Sigmoid colon (tissue), 4 donors: ENCODE measurements around the gene METTL21C.

Source experiments
- POLR2A ChIP-seq, 2 donors: fragments of 450-650 bp; IDR thresholded peaks; one replicate each; pipeline ENCODE4 v1.6.1; 2016; ENCODE audit warnings: antibody characterized with exemption in 2 of 2, mild to moderate bottlenecking in 2 of 2, moderate library complexity in 2 of 2
- POLR2AphosphoS5 ChIP-seq, 4 donors: sonication (generic); formaldehyde crosslinking; IDR thresholded peaks; one replicate each; pipeline ENCODE4 v1.6.1; 2017; ENCODE audit warnings: antibody characterized with exemption in 4 of 4
- TF ChIP-seq, protein P1 (sequence below), 4 experiments: fragments of 450-650 bp in 3 of 4; fragments of 200-600 bp in 1 of 4; IDR thresholded peaks; one replicate each; pipeline ENCODE4 v1.5.1; 2016 to 2019; ENCODE audit warnings: antibody characterized with exemption in 4 of 4, mild to moderate bottlenecking in 3 of 4, moderate library complexity in 2 of 4

DNA sequence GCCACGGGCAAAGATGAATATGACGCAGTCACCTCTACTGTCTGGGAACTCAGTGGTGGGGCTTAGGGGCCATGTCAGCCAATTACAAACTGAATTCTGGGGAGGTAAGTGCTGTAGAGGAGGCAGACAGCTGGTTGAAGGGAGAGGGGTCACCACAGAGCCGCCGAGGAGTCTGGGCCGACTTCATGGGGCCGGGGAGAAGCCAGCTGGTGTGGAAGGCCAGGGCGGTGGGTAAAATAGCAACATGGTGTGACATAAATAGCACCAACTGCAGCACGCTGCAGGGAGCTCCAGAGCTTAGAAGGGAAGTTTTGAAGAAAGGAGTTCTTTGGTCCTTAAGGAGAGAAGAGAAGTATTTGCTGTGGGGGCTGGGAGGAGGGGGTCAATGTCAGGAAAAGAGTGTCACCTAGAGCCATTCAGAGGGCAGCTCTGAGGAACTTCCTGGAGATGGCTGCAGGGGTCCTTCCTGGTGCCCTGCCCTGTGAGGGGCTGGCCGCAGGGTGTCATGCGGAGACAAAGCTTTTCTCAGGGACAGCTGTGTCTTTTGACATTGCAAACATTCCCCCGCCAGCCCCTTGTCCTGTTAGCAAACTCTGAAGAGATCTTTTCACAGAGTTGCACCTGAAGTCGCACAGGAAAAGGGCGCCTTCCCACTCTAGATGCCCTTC lies 6.4 kb downstream of the METTL21C start:
- TF ChIP-seq, protein P1, sequence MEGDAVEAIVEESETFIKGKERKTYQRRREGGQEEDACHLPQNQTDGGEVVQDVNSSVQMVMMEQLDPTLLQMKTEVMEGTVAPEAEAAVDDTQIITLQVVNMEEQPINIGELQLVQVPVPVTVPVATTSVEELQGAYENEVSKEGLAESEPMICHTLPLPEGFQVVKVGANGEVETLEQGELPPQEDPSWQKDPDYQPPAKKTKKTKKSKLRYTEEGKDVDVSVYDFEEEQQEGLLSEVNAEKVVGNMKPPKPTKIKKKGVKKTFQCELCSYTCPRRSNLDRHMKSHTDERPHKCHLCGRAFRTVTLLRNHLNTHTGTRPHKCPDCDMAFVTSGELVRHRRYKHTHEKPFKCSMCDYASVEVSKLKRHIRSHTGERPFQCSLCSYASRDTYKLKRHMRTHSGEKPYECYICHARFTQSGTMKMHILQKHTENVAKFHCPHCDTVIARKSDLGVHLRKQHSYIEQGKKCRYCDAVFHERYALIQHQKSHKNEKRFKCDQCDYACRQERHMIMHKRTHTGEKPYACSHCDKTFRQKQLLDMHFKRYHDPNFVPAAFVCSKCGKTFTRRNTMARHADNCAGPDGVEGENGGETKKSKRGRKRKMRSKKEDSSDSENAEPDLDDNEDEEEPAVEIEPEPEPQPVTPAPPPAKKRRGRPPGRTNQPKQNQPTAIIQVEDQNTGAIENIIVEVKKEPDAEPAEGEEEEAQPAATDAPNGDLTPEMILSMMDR (IDR thresholded peaks at IDR 0.05): no peak
- TF ChIP-seq POLR2A (IDR thresholded peaks at IDR 0.05) (no peak), POLR2AphosphoS5 (IDR thresholded peaks at IDR 0.05) (no peak)
